ENCODE data around the gene KATNBL1. TPM values are rescaled to one million over a fixed set of nuclear protein-coding genes. Genes with fewer than 3 reads are reported as not detected.
A peak's percentile ranks its signal among the peaks of the same experiment; 100 is the strongest.

KATNBL1 gene
- polyA plus RNA-seq, 1 of the 3 experiments (the other 2 are of a cell fraction): 13.8 TPM

DNA sequence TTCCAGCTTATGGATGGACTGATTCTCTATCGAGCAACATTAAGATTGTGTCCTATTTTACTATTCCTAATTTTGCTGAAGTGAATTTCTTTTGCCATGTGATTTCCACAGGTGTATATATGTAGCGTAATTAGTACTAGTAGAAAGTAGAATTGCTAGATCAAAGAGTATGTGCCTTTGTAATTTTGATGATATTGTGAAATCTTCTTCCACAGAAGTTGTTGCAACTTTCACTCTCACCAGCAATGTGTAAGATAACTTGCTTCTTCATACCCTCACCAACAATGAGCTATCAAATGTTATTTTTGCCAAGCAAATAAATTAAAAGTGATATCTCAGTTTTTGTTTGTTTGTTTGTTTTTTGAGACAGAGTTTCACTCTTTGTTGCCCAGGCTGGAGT lies 102.6 kb downstream of the KATNBL1 start:
- Histone ChIP-seq H3K4me2 (no peak overlapping the region), H3K9ac (no peak overlapping the region), H3K9me3 (no peaks in the 10 kb centered on the region), H3K36me3 (replicated peaks in 1 of 2; ENCODE audit: control insufficient read depth in 1 of 2, insufficient read depth in 2 of 2, low read length in 1 of 2) (no peaks in the 10 kb centered on the region), H3K27me3 (ENCODE audit: insufficient read depth) (no peaks in the 10 kb centered on the region), H3F3A (replicated peaks; ENCODE audit: insufficient read depth) (peaks cover 2% of the 10 kb centered on the region), H2AFZ (ENCODE audit: low read depth) (no peak overlapping the region), H3K9me2 (no peaks in the 10 kb centered on the region), H3K4me1 (ENCODE audit: control insufficient read depth in 1 of 2, insufficient read depth in 2 of 2, low read depth in 1 of 2, low read length in 1 of 2) (peaks cover 0 to 7% of the 10 kb centered on the region in 2 experiments; a peak in 1 of 4 replicates), H3K4me3 (ENCODE audit: low read depth in 2 of 2, low read length in 1 of 2) (no peak overlapping the region), H3K27ac (ENCODE audit: low read depth in 2 of 2, low read length in 1 of 2) (no peak overlapping the region), H4K20me1 (ENCODE audit: insufficient read depth) (no peaks in the 10 kb centered on the region), H3K79me2 (ENCODE audit: insufficient read depth) (peaks cover 9% of the 10 kb centered on the region; the same call in 1 of the 2 replicates)
- TF ChIP-seq TAF1 (IDR thresholded peaks at IDR 0.05; ENCODE audit: borderline replicate concordance, low read depth, low read length) (no peak), ELF1 (IDR thresholded peaks at IDR 0.05) (no peak), FOXJ3 (CRISPR knock-in tag; IDR thresholded peaks at IDR 0.05) (no peak)
- TF ChIP-seq, protein P1, sequence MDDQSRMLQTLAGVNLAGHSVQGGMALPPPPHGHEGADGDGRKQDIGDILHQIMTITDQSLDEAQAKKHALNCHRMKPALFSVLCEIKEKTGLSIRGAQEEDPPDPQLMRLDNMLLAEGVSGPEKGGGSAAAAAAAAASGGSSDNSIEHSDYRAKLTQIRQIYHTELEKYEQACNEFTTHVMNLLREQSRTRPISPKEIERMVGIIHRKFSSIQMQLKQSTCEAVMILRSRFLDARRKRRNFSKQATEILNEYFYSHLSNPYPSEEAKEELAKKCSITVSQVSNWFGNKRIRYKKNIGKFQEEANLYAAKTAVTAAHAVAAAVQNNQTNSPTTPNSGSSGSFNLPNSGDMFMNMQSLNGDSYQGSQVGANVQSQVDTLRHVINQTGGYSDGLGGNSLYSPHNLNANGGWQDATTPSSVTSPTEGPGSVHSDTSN (IDR thresholded peaks at IDR 0.05): no peak
- ChIA-PET CTCF (interaction anchor here (1.3 kb wide), 1 partner anchor 104 kb away, joined by 3 read pairs; no protein-coding TSS in a partner anchor), POLR2A (no interaction called here)
- WGBS (ENCODE audit: low lambda C conversion rate): 89% methylated on average over 2 of the region's 2 CpGs
- no peak for DNase-seq

DNA sequence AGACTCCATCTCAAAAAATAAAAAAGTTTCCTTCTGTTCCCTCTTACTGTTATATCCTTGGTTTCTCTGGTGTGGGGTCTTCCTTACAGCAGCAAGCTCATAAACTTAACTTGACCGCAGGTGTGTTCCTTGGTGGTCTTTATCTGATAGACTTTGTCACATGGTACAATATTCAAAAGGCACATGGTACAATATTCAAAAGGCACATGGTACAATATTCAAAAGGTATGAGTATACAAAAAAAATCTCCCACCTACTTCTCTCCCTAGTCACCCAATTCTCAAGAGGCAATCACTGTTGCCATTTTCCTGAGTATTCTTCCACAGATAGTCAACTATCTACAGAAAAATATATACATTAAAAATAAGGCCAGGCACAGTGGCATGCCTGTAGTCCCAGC lies 103.5 kb downstream of the KATNBL1 start:
- Histone ChIP-seq H3K4me2 (no peak overlapping the region), H3K36me3 (replicated peaks in 1 of 2; ENCODE audit: control insufficient read depth in 1 of 2, insufficient read depth in 2 of 2, low read length in 1 of 2) (no peaks in the 10 kb centered on the region), H3F3A (replicated peaks; ENCODE audit: insufficient read depth) (peaks cover 7% of the 10 kb centered on the region), H3K9me3 (no peaks in the 10 kb centered on the region), H3K27ac (ENCODE audit: low read depth in 2 of 2, low read length in 1 of 2) (no peak overlapping the region), H3K9me2 (no peaks in the 10 kb centered on the region), H3K9ac (no peak overlapping the region), H4K20me1 (ENCODE audit: insufficient read depth) (no peaks in the 10 kb centered on the region), H3K27me3 (ENCODE audit: insufficient read depth) (no peaks in the 10 kb centered on the region), H3K79me2 (ENCODE audit: insufficient read depth) (peaks cover 11% of the 10 kb centered on the region), H3K4me1 (ENCODE audit: control insufficient read depth in 1 of 2, insufficient read depth in 2 of 2, low read depth in 1 of 2, low read length in 1 of 2) (peaks cover 0 to 7% of the 10 kb centered on the region in 2 experiments; a peak in 1 of 4 replicates), H3K4me3 (ENCODE audit: low read depth in 2 of 2, low read length in 1 of 2) (no peak overlapping the region), H2AFZ (ENCODE audit: low read depth) (no peak overlapping the region)
- DNase-seq: no peak
- TF ChIP-seq RAD21 (IDR thresholded peaks at IDR 0.05; ENCODE audit: low read length) (no peak), TAF1 (IDR thresholded peaks at IDR 0.05; ENCODE audit: borderline replicate concordance, low read depth, low read length) (no peak)
- TF ChIP-seq, protein P1 (IDR thresholded peaks at IDR 0.05): no peak
- ChIA-PET CTCF (no interaction called here), POLR2A (no interaction called here)
- WGBS (ENCODE audit: low lambda C conversion rate): 100% methylated on average over 1 of the region's 1 CpG

DNA sequence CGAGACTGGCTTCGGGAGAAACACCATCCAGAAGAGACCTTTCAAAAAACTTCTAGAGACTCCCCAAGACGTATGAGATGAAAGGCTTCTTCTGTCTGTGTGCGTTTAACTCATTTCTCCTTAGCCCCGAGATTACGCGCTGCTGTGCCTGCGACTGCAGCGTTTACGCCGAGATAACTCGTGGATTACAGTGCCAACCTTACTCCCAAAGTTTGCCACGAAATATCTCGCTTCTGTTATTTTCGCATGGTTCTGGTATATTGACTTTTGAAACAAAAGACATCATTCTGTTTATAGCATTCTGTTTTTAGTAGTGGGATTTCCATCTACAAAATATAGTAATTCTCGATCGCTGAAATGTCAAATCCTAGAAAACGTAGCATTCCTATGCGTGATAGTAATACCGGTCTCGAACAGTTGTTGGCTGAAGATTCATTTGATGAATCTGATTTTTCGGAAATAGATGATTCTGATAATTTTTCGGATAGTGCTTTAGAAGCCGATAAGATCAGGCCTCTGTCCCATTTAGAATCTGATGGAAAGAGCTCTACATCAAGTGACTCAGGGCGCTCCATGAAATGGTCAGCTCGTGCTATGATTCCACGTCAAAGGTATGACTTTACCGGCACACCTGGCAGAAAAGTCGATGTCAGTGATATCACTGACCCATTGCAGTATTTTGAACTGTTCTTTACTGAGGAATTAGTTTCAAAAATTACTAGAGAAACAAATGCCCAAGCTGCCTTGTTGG lies 107.5 kb downstream of the KATNBL1 start:
- 19% methylated on average over 29 of the region's 29 CpGs for WGBS (ENCODE audit: low lambda C conversion rate)
- peaks cover 9% of the 10 kb centered on the region for H3F3A ChIP-seq (replicated peaks; ENCODE audit: insufficient read depth)
- peak overlapping the region; percentile 84 for H2AFZ ChIP-seq (ENCODE audit: low read depth)
- no peaks in the 10 kb centered on the region for H3K9me3 ChIP-seq
- ChIA-PET CTCF (interaction anchor here (0.9 to 1.2 kb wide), 3 partner anchors 8 to 265 kb away, joined by 3 to 4 read pairs (median 3); partner anchors contain the start of genes KATNBL1 and LPCAT4), POLR2A (interaction anchor here (0.7 to 1.1 kb wide), 3 partner anchors 15 to 123 kb away, joined by 3 to 9 read pairs (median 4); partner anchors contain the start of gene EMC4)
- no peaks in the 10 kb centered on the region for H3K9me2 ChIP-seq
- H3K27me3 ChIP-seq (ENCODE audit: insufficient read depth): no peaks in the 10 kb centered on the region
- DNase-seq: no peak
- peak overlapping the region; percentile 89 for H3K9ac ChIP-seq
- peak overlapping the region; percentile 81 to 85 for H3K27ac ChIP-seq (ENCODE audit: low read depth in 2 of 2, low read length in 1 of 2)
- no peaks in the 10 kb centered on the region for H3K36me3 ChIP-seq (replicated peaks in 1 of 2; ENCODE audit: control insufficient read depth in 1 of 2, insufficient read depth in 2 of 2, low read length in 1 of 2)
- H3K4me3 ChIP-seq (ENCODE audit: low read depth in 2 of 2, low read length in 1 of 2): peak overlapping the region; percentile 69 to 86
- peak overlapping the region; percentile 71 for H3K4me2 ChIP-seq
- H3K4me1 ChIP-seq (ENCODE audit: control insufficient read depth in 1 of 2, insufficient read depth in 2 of 2, low read depth in 1 of 2, low read length in 1 of 2): peaks cover 8 to 9% of the 10 kb centered on the region in 2 experiments
- peaks cover 52% of the 10 kb centered on the region for H3K79me2 ChIP-seq (ENCODE audit: insufficient read depth)
- no peak for TF ChIP-seq CHD2 (IDR thresholded peaks at IDR 0.05; ENCODE audit: low read length, partially characterized antibody)
- TF ChIP-seq, protein P2, sequence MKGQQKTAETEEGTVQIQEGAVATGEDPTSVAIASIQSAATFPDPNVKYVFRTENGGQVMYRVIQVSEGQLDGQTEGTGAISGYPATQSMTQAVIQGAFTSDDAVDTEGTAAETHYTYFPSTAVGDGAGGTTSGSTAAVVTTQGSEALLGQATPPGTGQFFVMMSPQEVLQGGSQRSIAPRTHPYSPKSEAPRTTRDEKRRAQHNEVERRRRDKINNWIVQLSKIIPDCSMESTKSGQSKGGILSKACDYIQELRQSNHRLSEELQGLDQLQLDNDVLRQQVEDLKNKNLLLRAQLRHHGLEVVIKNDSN (IDR thresholded peaks at IDR 0.05; ENCODE audit: borderline replicate concordance, low read depth): peak; percentile 91
- H4K20me1 ChIP-seq (ENCODE audit: insufficient read depth): 0 out of 2 replicates have a peak, but pooled peaks cover 4% of the 10 kb centered on the region
